GM18502 (cell line): ENCODE data around the gene UNKL.
"Not testable (repeated sequence)": the region's sequence is repeated elsewhere in the genome, so short reads cannot be mapped to it uniquely, and the experiment has no call there.

Source experiments
- ATAC-seq: cut with Tn5 transposase; IDR thresholded peaks from one replicate; pipeline ENCODE4 v1.9.1; 2021; ENCODE audit warnings: mild to moderate bottlenecking; ENCODE audit not compliant: unreplicated experiment, poor library complexity

Gene UNKL

GRCh38 chr16:1330260-1330914 is 84.1 kb downstream of the UNKL start:
- no peak for ATAC-seq

DNA sequence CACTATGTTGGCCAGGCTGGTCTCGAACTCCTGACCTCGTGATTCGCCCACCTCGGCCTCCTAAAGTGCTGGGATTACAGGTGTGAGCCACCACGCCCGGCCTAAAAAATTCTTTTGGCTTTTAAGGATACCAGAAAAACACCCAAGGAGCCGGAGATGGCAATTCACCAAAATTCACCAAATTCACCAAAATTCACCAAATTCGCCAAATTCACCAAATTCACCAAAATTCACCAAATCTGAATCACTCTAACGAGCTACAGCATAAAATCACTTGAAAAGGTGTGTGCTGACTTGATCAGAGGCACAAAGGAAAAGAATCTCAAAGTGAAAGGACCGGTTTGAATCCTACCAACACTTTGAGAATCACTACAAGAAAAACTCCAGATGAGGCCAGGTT is 85.5 kb downstream of the UNKL start:
- not testable (repeated sequence) for ATAC-seq

DNA sequence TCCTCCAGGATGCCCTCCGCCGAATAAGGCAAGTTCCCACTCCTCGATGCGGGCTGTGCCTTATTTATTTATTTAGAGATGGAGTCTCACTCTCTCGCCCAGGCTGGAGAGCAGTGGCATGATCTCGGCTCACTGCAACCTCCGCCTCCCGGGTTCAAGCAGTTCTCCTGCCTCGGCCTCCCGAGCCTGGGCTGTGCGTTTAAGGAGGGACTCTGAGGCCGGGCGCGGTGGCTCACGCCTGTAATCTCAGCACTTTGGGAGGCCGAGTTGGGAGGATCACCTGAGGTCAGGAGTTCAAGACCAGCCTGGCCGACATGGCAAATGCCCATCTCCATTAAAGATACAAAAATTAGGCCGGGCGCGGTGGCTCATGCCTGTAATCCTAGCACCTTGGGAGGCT is 86.4 kb downstream of the UNKL start:
- not testable (repeated sequence) for ATAC-seq

DNA sequence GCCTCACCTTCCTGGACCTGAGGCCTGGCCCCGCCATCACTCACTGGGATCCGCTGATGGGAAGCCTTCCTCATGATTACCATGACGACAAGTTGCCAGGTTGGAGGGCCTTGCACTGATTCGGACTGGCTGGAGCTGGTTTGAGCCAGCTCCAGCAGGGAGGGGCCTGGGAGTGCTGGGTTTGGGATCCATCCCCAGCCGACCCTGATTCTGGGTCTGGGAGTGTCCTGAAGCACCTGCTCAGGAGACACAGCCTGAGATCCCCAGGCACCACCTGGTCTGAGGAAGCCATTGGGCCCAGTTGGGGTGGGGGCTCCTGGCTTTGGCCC is 86.9 kb downstream of the UNKL start:
- no peak for ATAC-seq

- ATAC-seq, result no peak
These were observed 87.4 kb downstream of the UNKL start for GRCh38 chr16:1326946-1327618.

GRCh38 chr16:1326391-1326790 is 88.1 kb downstream of the UNKL start:
- ATAC-seq, result no peak

- ATAC-seq, result no peak
These were observed 88.7 kb downstream of the UNKL start for GRCh38 chr16:1325673-1326371.

- no peak for ATAC-seq
These were observed 89.2 kb downstream of the UNKL start for GRCh38 chr16:1325261-1325660.

GRCh38 chr16:1324286-1324826 is 90.1 kb downstream of the UNKL start:
- no peak for ATAC-seq

DNA sequence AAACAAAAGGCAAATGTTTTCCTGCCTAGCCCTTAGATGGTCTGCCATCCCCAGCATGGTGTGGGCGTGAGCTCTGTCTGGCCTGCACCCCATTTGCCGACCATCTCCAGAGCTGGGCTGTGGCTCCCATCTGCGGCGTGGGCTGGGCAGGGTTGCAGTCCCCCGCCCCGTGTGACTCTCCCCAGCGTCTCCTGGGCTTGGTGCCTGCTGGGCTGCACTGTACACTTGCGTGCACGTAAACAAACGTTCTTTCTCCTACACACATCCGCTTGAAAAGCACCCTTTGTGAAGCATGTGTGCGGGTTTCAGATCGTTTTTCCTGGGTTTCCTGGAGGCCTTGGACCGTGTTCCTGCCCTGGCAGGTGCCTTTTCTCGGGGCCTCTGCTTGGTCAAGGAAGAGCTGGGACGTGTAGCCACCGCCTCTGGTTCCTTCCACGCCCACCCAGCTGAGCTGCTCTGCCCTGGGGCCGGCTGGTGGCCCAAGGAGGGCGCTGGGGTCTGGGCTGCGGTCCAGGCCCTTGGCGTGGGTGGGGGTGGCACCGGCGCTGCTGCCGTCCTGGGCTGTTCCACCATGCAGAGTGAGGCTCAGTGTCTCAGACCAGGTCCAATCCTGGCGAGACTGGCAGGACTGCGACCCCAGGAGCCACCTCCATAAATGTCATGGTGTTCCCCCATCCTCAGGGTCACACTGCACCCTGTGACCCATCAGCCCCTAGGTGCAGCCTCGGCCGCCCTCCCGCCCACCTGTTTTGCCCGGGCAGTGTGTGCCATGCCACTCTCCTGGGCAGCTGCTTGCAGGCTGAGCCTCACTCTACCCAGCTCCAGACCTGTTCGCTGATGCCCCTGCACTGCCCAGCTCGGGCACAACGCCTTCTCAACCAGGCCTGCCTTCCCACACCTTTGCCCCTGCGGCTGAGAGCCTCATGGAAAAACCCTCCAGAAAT is 90.9 kb downstream of the UNKL start:
- no peak for ATAC-seq

- no peak for ATAC-seq
These were observed 92.1 kb downstream of the UNKL start for GRCh38 chr16:1322407-1322806.

DNA sequence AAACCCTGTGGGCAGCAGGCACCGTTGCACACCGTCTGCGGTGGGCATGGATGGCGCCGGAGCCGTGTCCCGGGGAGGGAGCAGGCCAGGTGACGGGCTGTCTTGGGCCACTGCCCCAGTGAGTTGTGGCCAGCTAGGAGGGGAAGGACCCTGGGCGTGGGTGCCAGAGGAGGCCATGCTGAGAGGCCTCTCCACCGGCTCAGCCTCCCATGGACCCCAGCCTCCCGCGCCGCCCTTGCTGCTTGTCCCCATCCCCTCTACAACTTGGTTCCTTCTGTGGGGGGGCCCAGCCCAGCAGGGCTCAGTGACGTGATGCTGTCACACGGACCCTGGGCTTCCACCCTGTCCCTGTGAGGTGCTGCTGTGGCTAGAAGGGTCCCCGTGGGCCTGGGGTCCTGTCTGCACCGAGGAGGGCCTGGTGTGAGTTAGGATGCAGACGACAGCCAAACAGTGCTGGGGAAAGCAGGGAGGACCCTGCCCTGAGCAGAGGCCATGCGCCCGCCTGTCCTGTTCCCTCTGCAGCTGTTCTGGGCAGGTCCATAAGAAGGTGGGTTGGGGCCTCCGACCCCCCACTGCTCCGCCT is 93.8 kb downstream of the UNKL start:
- ATAC-seq, result no peak

DNA sequence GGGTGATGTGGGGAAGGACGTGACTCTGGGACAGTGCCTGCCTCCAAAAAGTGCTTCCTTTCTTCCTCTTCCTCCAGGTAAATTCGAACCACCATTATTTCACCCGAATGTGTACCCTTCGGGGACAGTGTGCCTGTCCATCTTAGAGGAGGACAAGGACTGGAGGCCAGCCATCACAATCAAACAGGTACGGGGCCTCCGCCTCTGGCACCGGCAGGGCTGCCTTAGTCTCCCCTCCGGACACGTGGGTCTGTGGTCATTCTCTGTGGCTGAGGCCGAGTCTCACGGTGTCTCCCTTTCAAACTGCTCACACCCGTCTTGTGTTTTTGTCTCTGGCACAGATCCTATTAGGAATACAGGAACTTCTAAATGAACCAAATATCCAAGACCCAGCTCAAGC is 94.4 kb downstream of the UNKL start:
- ATAC-seq, result no peak

DNA sequence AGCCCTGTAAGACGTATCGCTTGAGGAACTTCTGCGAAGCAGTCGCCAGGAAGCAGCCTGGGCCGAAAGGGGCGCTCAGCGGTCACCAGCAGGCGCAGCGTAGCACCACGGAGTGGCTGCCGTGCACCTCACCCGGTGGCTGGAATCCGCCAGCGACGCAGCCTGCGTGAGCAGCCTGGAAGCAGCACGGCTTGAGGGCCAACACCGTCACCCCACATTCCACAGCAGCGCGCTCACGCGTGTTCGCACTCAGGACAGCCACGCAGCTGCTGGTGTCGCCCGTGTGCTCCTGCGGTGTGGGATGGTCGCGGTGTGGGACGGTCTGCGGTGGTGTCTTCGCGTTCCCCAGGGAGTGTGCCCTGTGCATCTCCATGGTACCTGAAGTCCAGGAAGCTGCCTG is 95.5 kb downstream of the UNKL start:
- no peak for ATAC-seq

DNA sequence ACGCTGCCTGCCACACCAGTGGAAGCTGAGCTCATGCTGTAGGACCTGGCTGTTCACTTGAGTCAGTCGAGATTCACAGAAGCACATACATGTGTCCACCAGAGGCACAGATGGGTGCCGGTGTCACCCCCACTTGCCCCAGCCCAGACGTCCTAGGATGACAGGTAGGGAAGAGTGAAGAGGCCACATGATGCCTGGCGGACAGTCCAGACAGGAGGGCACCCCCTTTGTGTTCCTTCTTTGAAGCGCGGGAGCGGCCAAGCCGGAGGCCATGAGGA is 96.3 kb downstream of the UNKL start:
- no peak for ATAC-seq

DNA sequence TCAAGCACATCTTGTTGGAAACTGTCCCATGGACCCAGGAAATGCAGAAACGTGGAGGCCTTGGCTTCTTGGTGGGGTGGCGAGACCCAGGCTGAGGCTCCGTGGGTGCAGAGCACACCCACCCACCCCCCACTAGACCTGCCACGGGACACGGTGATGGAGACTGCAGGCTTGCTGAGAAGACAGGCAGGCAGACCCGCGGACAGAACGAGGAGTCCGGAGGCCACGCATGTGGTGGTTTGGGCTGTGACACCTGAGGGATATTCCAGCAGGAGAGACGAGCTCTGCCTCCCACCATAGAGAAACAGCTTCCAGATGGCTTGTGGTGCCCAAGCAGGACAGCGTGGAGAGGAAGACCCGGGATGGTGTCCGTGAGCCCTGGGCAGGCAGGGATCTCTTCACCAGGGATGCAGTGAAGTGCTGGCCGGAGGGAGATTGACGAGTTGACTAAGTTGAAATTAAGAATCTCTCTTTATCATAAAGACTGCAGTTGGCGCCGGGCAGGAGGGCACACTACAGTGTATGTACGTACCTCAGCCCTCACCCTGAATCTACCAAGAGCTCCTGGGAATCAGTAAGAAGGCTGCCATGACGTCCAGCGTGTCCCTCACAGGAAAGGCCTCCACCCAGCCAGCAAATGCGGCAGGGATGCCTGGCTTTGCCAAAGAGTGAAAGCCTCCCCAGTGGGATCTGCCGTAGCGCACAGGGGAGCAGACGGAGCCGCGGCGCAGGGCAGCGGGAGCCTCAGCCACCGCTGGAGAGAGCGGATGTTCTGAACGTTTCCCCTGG is 96.8 kb downstream of the UNKL start:
- ATAC-seq, result no peak

DNA sequence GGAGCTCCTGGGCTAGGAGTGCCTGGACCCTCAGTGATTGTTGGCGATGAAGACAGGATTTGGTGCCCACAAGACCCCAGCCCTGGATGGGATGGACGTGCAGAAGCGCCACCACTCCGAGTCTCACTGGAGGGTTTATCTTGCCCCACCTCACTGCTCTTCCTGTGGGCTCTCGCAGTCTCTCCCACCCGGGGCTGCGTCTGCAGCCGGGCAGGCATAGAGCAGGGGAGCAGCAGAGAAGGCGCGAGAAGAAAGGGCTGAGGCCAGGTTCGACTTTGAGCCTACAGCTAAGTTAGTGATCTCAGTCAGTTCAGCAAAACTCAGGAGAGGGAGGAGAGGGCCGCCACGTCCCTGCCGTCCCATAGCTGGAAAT is 98.5 kb downstream of the UNKL start:
- no peak for ATAC-seq

GRCh38 chr16:1315081-1316032 is 99.1 kb downstream of the UNKL start:
- no peak for ATAC-seq
